Heart left ventricle (tissue), 13 donors: Measurements from ENCODE around the gene UPF2.

Experiments
- POLR2A ChIP-seq, 2 donors: fragments of 450-650 bp; IDR thresholded peaks; one replicate each; pipeline ENCODE4 v1.6.1; 2017; ENCODE audit warnings: antibody characterized with exemption in 2 of 2, mild to moderate bottlenecking in 2 of 2, moderate library complexity in 2 of 2
- TF ChIP-seq, protein P1 (sequence below), 12 donors: fragments of 200-600 bp; sonication (generic) in 4 of 12; IDR thresholded peaks; one replicate each; pipeline versions ENCODE4 v1.5.0 to v1.8.0; 2018 to 2022; ENCODE audit warnings: antibody characterized with exemption in 12 of 12, mild to moderate bottlenecking in 5 of 12
- donor health status: ischemic (EF 13 %, LVEDD 7.1; RV severe dilation, severe dysfunction).
- donor health status: DM: no; HTN: yes; CAD: no.
- donor health status: DM: no; HTN: no; CAD: no.
- donor health status: ischemic (EF 25% LVEDD 6.9; RV normal size, moderate dysfunction).
- donor health status: ischemic (EF 25% LVEDD 5.7; RV mildly dilated, moderate dysfunction).
- donor health status: ischemic (EF 35%, LVEDD 5.7; RV mildly dilated, moderate dysfunction).
- donor health status: nonischemic (EF 11% LVEDD 7.7; RV severe dilation, severe dysfunction).
- donor health status: DM: yes; HTN: yes; CAD: no.
- donor health status: PGD.
- donor health status: ischemic (EF 29% LVEDD 5.4; RV normal size, mild dysfunction).
- donor health status: nonischemic (EF 23%, LVEDD 6.1; RV moderate dilation, normal function).

- TF ChIP-seq, protein P1, sequence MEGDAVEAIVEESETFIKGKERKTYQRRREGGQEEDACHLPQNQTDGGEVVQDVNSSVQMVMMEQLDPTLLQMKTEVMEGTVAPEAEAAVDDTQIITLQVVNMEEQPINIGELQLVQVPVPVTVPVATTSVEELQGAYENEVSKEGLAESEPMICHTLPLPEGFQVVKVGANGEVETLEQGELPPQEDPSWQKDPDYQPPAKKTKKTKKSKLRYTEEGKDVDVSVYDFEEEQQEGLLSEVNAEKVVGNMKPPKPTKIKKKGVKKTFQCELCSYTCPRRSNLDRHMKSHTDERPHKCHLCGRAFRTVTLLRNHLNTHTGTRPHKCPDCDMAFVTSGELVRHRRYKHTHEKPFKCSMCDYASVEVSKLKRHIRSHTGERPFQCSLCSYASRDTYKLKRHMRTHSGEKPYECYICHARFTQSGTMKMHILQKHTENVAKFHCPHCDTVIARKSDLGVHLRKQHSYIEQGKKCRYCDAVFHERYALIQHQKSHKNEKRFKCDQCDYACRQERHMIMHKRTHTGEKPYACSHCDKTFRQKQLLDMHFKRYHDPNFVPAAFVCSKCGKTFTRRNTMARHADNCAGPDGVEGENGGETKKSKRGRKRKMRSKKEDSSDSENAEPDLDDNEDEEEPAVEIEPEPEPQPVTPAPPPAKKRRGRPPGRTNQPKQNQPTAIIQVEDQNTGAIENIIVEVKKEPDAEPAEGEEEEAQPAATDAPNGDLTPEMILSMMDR (IDR thresholded peaks at IDR 0.05), result peak; percentile 68 to 92 (median 84)
- TF ChIP-seq POLR2A (IDR thresholded peaks at IDR 0.05), result no peak
Observed at GRCh38 chr10:11986593-11987216, 55.9 kb downstream of the UPF2 start.
